Stimulated activated CD4-positive, alpha-beta T cell treated with anti-CD3 and anti-CD28 coated beads, Interleukin-1b, Interleukin-23, amount 100 ng/mL, for 1 hour (primary cell): Measurements from ENCODE around the gene POLE2.
"Not testable (repeated sequence)": the region's sequence is repeated elsewhere in the genome, so short reads cannot be mapped to it uniquely, and the experiment has no call there.

Experiments
- DNase-seq, 2 donors: peaks; one replicate each; pipeline ENCODE4 v3.0.0-alpha.2; 2020; ENCODE audit warnings: low read depth in 2 of 2

POLE2 gene

GRCh38 chr14:49687942-49688700 lies at the start of gene POLE2:
Gene POLE2, minus strand, starts transcription at chr14:49688214. Its CDS starts 11 bp downstream, at chr14:49688203.
- peak; percentile 23 to 61 for DNase-seq

- DNase-seq, result not testable (repeated sequence)
Measured at GRCh38 chr14:49735669-49736068, 47.7 kb upstream of the POLE2 start.

- no peak for DNase-seq
Measured at GRCh38 chr14:49733836-49734235, 45.8 kb upstream of the POLE2 start.

GRCh38 chr14:49732896-49733295 lies 44.9 kb upstream of the POLE2 start:
- no peak for DNase-seq

- DNase-seq, result no peak
Measured at GRCh38 chr14:49727171-49727570, 39.2 kb upstream of the POLE2 start.

GRCh38 chr14:49721733-49722435 lies 33.9 kb upstream of the POLE2 start:
- not testable (repeated sequence) for DNase-seq

GRCh38 chr14:49720744-49721143 lies 32.7 kb upstream of the POLE2 start:
- DNase-seq, result no peak

GRCh38 chr14:49710993-49711392 lies 23.0 kb upstream of the POLE2 start:
- DNase-seq, result not testable (repeated sequence)

- DNase-seq, result not testable (repeated sequence)
Measured at GRCh38 chr14:49704471-49704870, 16.5 kb upstream of the POLE2 start.

- DNase-seq, result no peak
Measured at GRCh38 chr14:49703965-49704364, 16.0 kb upstream of the POLE2 start.

- no peak for DNase-seq
Measured at GRCh38 chr14:49702725-49703124, 14.7 kb upstream of the POLE2 start.

- not testable (repeated sequence) for DNase-seq
Measured at GRCh38 chr14:49693735-49694124, 5.7 kb upstream of the POLE2 start.

GRCh38 chr14:49692811-49693734 lies 5.1 kb upstream of the POLE2 start, which contains the start of gene KLHDC1:
Gene KLHDC1, plus strand, starts transcription at chr14:49693120. Its CDS starts 75 bp downstream, at chr14:49693195.
- peak; percentile 44 to 45 for DNase-seq

- no peak for DNase-seq
Measured at GRCh38 chr14:49692193-49692757, 4.3 kb upstream of the POLE2 start.

GRCh38 chr14:49691031-49691430 lies 3.0 kb upstream of the POLE2 start:
- DNase-seq, result no peak

- no peak for DNase-seq
Measured at GRCh38 chr14:49688701-49689030, 652 bp upstream of the POLE2 start.

- no peak for DNase-seq
Measured at GRCh38 chr14:49686425-49686824, 1.6 kb downstream of the POLE2 start.

GRCh38 chr14:49679271-49679670 lies 8.7 kb downstream of the POLE2 start:
- DNase-seq, result no peak

GRCh38 chr14:49677643-49678042 lies 10.4 kb downstream of the POLE2 start:
- no peak for DNase-seq

GRCh38 chr14:49673586-49673985 lies 14.4 kb downstream of the POLE2 start:
- no peak for DNase-seq

GRCh38 chr14:49670475-49670874 lies 17.5 kb downstream of the POLE2 start:
- no peak for DNase-seq
